Heart right ventricle (tissue), 16 donors: ENCODE data around the gene TIGD2. TPM values are rescaled to one million over a fixed set of nuclear protein-coding genes. Genes with fewer than 3 reads are reported as not detected.

Source experiments
- ATAC-seq, 8 donors: fragments of 200-7000 bp; cut with Tn5 transposase; one replicate each; pipeline ENCODE4 v1.9.1; 2020; ENCODE audit warnings: mild to moderate bottlenecking in 8 of 8, moderate library complexity in 8 of 8, moderate number of reproducible peaks in 1 of 8
- DNase-seq, 2 donors: peaks; one replicate each; pipeline ENCODE4 v3.0.0-alpha.2; 2020
- H3K27ac ChIP-seq, 10 donors: fragments of 200-600 bp; sonication (generic) in 2 of 10; one replicate each; pipeline versions ENCODE4 v1.5.0 to v1.8.0; 2020 to 2022; ENCODE audit warnings: mild to moderate bottlenecking in 3 of 10
- H3K27me3 ChIP-seq, 7 donors: fragments of 200-600 bp; one replicate each; pipeline ENCODE4 v1.8.0; 2021 to 2022; ENCODE audit warnings: mild to moderate bottlenecking in 2 of 7
- H3K36me3 ChIP-seq, 9 donors: fragments of 200-600 bp; sonication (generic) in 1 of 9; one replicate each; pipeline versions ENCODE4 v1.5.0 to v1.8.0; 2020 to 2022; ENCODE audit warnings: mild to moderate bottlenecking in 2 of 9
- H3K4me1 ChIP-seq, 9 donors: fragments of 200-600 bp; sonication (generic) in 1 of 9; one replicate each; pipeline versions ENCODE4 v1.5.0 to v1.8.0; 2020 to 2022; ENCODE audit warnings: mild to moderate bottlenecking in 4 of 9
- H3K4me3 ChIP-seq, 10 donors: fragments of 200-600 bp; sonication (generic) in 2 of 10; one replicate each; pipeline versions ENCODE4 v1.5.0 to v1.8.0; 2020 to 2022; ENCODE audit warnings: mild to moderate bottlenecking in 7 of 10, moderate library complexity in 2 of 10
- H3K9me3 ChIP-seq, 11 donors: fragments of 200-600 bp in 10 of 11; sonication (generic) in 2 of 11; one replicate each; pipeline versions ENCODE4 v1.5.0 to v1.8.0; 2013 to 2022; ENCODE audit warnings: mild to moderate bottlenecking in 2 of 11, control low read depth in 1 of 11, moderate library complexity in 1 of 11
- CTCF ChIP-seq, 9 donors: fragments of 200-600 bp; sonication (generic) in 2 of 9; IDR thresholded peaks; one replicate each; pipeline versions ENCODE4 v1.5.0 to v1.8.0; 2021 to 2022; ENCODE audit warnings: antibody characterized with exemption in 9 of 9, mild to moderate bottlenecking in 5 of 9, moderate library complexity in 1 of 9
- WGBS, 2 donors: extraction: QIAGEN DNeasy Blood & Tissue Kit; methylation state at CpG; one replicate each; pipeline ENCODE4 v1.1.7; 2013; ENCODE audit warnings: inconsistent platforms in 1 of 2; 5-methylcytosine and 5-hydroxymethylcytosine counted together
- intact Hi-C, 10 donors: fragments of 100-400 bp; cut with DNase I; formaldehyde crosslinking; loops; one replicate each; pipeline versions ENCODE4 v1.11.1 to v1.14.2; 2022
- polyA plus RNA-seq, 2 donors: library from polyadenylated mRNA; stranded (reverse); fragments of 200-250 nt; gene quantifications; one replicate each; pipeline ENCODE4 v1.2.3, GENCODE V29; 2013
- total RNA-seq, 10 donors: library from RNA; stranded (reverse); fragmentation: NEBNext Ultra II Directional in 3 of 10; extraction: Animal tissue kit (Norgen Biotek cat#: 25700) in 3 of 10; gene quantifications; one replicate each; pipeline versions ENCODE4 v1.2.1 to v1.2.4, GENCODE V29; 2021 to 2023
- donor health status: Arrhythmogenic right ventricular cardiomyopathy.
- donor health status: ischemic (EF 13 %, LVEDD 7.1; RV severe dilation, severe dysfunction).
- donor health status: healthy with polysubstance abuse.
- donor health status: DM: no; HTN: yes; CAD: no.
- donor health status: DM: no; HTN: no; CAD: no.
- donor health status: ischemic (EF 25% LVEDD 6.9; RV normal size, moderate dysfunction).
- donor health status: ischemic (EF 25% LVEDD 5.7; RV mildly dilated, moderate dysfunction).
- donor health status: healthy.
- donor health status: DM: yes; HTN: yes; CAD: no.
- donor health status: Ischemic cardiomyopathy.
- donor health status: ischemic (EF 35%, LVEDD 5.7; RV mildly dilated, moderate dysfunction).
- donor health status: nonischemic (EF 11% LVEDD 7.7; RV severe dilation, severe dysfunction).
- donor health status: DM: yes; HTN: yes; CAD: no.
- donor health status: PGD.
- donor health status: ischemic (EF 29% LVEDD 5.4; RV normal size, mild dysfunction).
- donor health status: nonischemic (EF 23%, LVEDD 6.1; RV moderate dilation, normal function).

Gene TIGD2
- total and polyA plus RNA-seq, 12 donors, result 1.2 to 2.8 (median 1.9) TPM

- H3K27me3 ChIP-seq, result no peaks in the 10 kb centered on the region
- H3K27ac ChIP-seq, result no peak overlapping the region
- DNase-seq (no peak), ATAC-seq (no peak)
- H3K4me1 ChIP-seq, result peaks cover 0 to 12% (median 0%) of the 10 kb centered on the region in 9 donors
- intact Hi-C loops, result no loop called here
- TF ChIP-seq CTCF (IDR thresholded peaks at IDR 0.05), result no peak
- no peaks in the 10 kb centered on the region for H3K36me3 ChIP-seq
- no peaks in the 10 kb centered on the region for H3K9me3 ChIP-seq
- H3K4me3 ChIP-seq, result no peak overlapping the region
- WGBS, 2 donors, result 67 to 80% methylated on average over 3 of the region's 3 CpGs
These were observed 25.2 kb downstream of the TIGD2 start for GRCh38 chr4:89136525-89136924.

- Histone ChIP-seq H3K9me3 (no peaks in the 10 kb centered on the region), H3K4me3 (no peak overlapping the region), H3K27me3 (no peaks in the 10 kb centered on the region), H3K4me1 (peaks cover 0 to 12% (median 0%) of the 10 kb centered on the region in 9 donors), H3K27ac (no peak overlapping the region), H3K36me3 (no peaks in the 10 kb centered on the region)
- TF ChIP-seq CTCF (IDR thresholded peaks at IDR 0.05), result no peak
- ATAC-seq, result no peak
- no peak for DNase-seq
- WGBS, 2 donors, result 96 to 98% methylated on average over 5 of the region's 5 CpGs
- intact Hi-C loops, result no loop called here
These were observed 25.9 kb downstream of the TIGD2 start for GRCh38 chr4:89137231-89137630.

- ATAC-seq, result no peak
- Histone ChIP-seq H3K9me3 (no peaks in the 10 kb centered on the region), H3K36me3 (no peaks in the 10 kb centered on the region), H3K4me3 (no peak overlapping the region), H3K27ac (no peak overlapping the region), H3K27me3 (no peaks in the 10 kb centered on the region), H3K4me1 (peaks cover 0 to 12% (median 0%) of the 10 kb centered on the region in 9 donors)
- DNase-seq, result no peak
- WGBS, 2 donors, result 93% methylated on average over 12 of the region's 12 CpGs
- intact Hi-C loops, result no loop called here
- TF ChIP-seq CTCF (IDR thresholded peaks at IDR 0.05), result no peak
These were observed 26.4 kb downstream of the TIGD2 start for GRCh38 chr4:89137695-89138094.

- intact Hi-C loops, result no loop called here
- no peaks in the 10 kb centered on the region for H3K36me3 ChIP-seq
- peaks cover 0 to 8% (median 0%) of the 10 kb centered on the region in 11 donors for H3K9me3 ChIP-seq
- no peaks in the 10 kb centered on the region for H3K27me3 ChIP-seq
- no peak overlapping the region for H3K4me3 ChIP-seq
- peaks cover 0 to 5% (median 0%) of the 10 kb centered on the region in 9 donors for H3K4me1 ChIP-seq
- H3K27ac ChIP-seq, result no peak overlapping the region
- no peak for TF ChIP-seq CTCF (IDR thresholded peaks at IDR 0.05)
- WGBS, 2 donors, result 93 to 95% methylated on average over 6 of the region's 6 CpGs
- ATAC-seq (peak in 1 of 8 donors; percentile 11), DNase-seq (no peak)
These were observed 28.9 kb downstream of the TIGD2 start for GRCh38 chr4:89140168-89140759.
